DND-41 (cell line): ENCODE results near the gene YIPF4.

Experiments
- ATAC-seq: fragments of 200-7000 bp; cut with Tn5 transposase; 3 replicates; pipeline ENCODE4 v1.9.1; 2021; ENCODE audit warnings: low read depth; ENCODE audit not compliant: insufficient read depth
- DNase-seq: peaks from one replicate; pipeline ENCODE4 v3.0.0-alpha.2; 2020
- H2AFZ ChIP-seq: 2 replicates; pipeline ENCODE4 v1.6.0; 2012; ENCODE audit warnings: low read depth, low read length
- H3K27ac ChIP-seq: 2 replicates; pipeline ENCODE4 v1.5.1; 2012; ENCODE audit warnings: low read length, inconsistent platforms
- H3K27me3 ChIP-seq: fragments of 200-600 bp; sonication (generic); 2 replicates; pipeline ENCODE4 v1.6.0; 2012; ENCODE audit warnings: low read length, mild to moderate bottlenecking, inconsistent platforms; ENCODE audit not compliant: insufficient read depth, poor library complexity
- H3K36me3 ChIP-seq: 2 replicates; pipeline ENCODE4 v1.5.1; 2012; ENCODE audit warnings: low read length, inconsistent platforms; ENCODE audit not compliant: insufficient read depth
- H3K4me1 ChIP-seq: 2 replicates; pipeline ENCODE4 v1.5.1; 2012; ENCODE audit warnings: mild to moderate bottlenecking, low read length; ENCODE audit not compliant: insufficient read depth
- H3K4me2 ChIP-seq: 2 replicates; pipeline ENCODE4 v1.6.0; 2012; ENCODE audit warnings: mild to moderate bottlenecking, moderate library complexity, low read length, inconsistent platforms; ENCODE audit not compliant: insufficient read depth
- H3K4me3 ChIP-seq, 2 experiments: fragments of 200-600 bp in 1 of 2; shearing (Covaris generic) in 1 of 2; 2 replicates each; pipeline ENCODE4 v1.5.1; 2012 to 2016; ENCODE audit warnings: inconsistent platforms in 2 of 2, low read length in 2 of 2, mild to moderate bottlenecking in 2 of 2, low read depth in 1 of 2, moderate library complexity in 1 of 2
- H3K79me2 ChIP-seq: 2 replicates; pipeline ENCODE4 v1.6.0; 2012; ENCODE audit warnings: low read length, inconsistent platforms; ENCODE audit not compliant: insufficient read depth
- H3K9ac ChIP-seq: 2 replicates; pipeline ENCODE4 v1.6.0; 2012; ENCODE audit warnings: low read depth, mild to moderate bottlenecking, inconsistent platforms, low read length, moderate library complexity
- H3K9me3 ChIP-seq: 2 replicates; pipeline ENCODE4 v1.5.1; 2012; ENCODE audit warnings: low read length, moderate library complexity, mild to moderate bottlenecking, inconsistent platforms; ENCODE audit not compliant: insufficient read depth, severe bottlenecking
- H4K20me1 ChIP-seq: 2 replicates; pipeline ENCODE4 v1.6.0; 2012; ENCODE audit warnings: low read length; ENCODE audit not compliant: insufficient read depth
- EZH2 ChIP-seq: IDR thresholded peaks from 3 replicates; pipeline ENCODE4 v1.6.1; 2012; ENCODE audit warnings: borderline replicate concordance, low read depth, mild to moderate bottlenecking, moderate library complexity, low read length, inconsistent platforms; ENCODE audit not compliant: severe bottlenecking
- TF ChIP-seq, protein P1 (sequence below): IDR thresholded peaks from 2 replicates; pipeline ENCODE4 v1.5.1; 2012; ENCODE audit warnings: borderline replicate concordance, low read length, moderate library complexity, mild to moderate bottlenecking; ENCODE audit not compliant: poor library complexity, severe bottlenecking; ENCODE audit errors: extremely low read depth

YIPF4 gene

DNA sequence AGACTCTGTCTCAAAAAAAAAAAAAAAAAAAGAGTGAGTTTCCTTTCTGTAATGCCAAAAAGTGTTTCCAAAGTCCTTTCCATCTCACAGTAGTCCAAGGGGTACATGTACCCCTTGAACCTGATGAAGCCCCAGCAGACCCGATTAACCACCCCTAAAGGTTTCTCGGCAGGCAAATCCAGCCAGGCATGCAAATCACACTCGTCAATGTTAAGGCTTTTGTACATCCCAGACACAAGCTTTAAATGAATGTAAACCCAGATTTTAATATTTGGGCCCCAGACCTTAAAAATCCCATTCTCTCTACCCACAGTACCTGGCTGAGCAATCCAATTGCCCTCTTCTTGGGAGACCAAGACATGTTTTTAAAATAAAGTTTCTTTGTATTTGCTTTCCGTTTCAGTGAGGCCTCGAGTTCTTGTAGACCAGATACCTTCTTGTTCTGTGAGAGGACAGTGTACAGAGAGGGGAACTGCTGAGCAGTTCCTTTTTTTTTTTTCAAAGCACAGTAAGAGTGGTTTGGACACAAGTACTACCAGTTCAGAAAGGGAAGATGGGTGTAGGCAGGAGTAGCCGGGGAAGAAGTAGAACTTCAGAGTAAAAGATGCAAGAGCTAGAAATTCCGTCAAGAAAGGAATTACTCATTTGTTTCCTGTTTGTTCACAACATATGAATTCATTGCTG lies 13.1 kb upstream of the YIPF4 start, which contains the start of gene NLRC4:
NLRC4 (minus strand) TSS at position 465 of the 684 bp plus-strand sequence. CDS start 8,111 bp downstream, outside the sequence.
- H3K27ac ChIP-seq = no peak within 1 kb of the TSS
- no peak within 1 kb of the TSS for H3K9ac ChIP-seq
- no peak within 1 kb of the TSS for H3K4me2 ChIP-seq

DNA sequence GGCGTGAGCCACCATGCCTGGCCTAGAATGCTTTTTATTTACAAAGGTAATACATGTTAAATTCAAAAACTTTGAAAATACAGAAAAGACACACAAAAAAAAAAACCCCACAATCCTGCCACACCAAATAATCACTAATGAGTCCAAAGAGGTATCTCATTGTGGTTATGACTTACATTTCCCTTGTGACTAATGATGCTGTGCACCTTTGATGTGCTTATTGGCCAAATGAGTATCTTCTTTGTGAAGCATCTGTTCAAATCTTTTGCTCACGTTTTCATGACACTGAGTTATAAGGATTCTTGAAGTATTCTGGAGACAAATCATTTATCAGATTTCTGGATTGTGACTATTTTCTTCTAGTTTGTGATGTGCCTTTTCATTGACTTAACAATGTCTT lies 6.6 kb upstream of the YIPF4 start:
- H3K79me2 ChIP-seq = no peaks in the 10 kb centered on the region
- no peak for DNase-seq
- H2AFZ ChIP-seq = no peak overlapping the region
- no peaks in the 10 kb centered on the region for H3K36me3 ChIP-seq
- H3K4me1 ChIP-seq = no peaks in the 10 kb centered on the region
- H3K4me3 ChIP-seq = no peak overlapping the region
- no peak for ATAC-seq
- H4K20me1 ChIP-seq = no peaks in the 10 kb centered on the region
- H3K4me2 ChIP-seq = no peak overlapping the region
- no peak overlapping the region for H3K27ac ChIP-seq
- H3K9ac ChIP-seq = no peak overlapping the region
- H3K9me3 ChIP-seq = no peaks in the 10 kb centered on the region
- no peak for TF ChIP-seq EZH2
- TF ChIP-seq, protein P1, sequence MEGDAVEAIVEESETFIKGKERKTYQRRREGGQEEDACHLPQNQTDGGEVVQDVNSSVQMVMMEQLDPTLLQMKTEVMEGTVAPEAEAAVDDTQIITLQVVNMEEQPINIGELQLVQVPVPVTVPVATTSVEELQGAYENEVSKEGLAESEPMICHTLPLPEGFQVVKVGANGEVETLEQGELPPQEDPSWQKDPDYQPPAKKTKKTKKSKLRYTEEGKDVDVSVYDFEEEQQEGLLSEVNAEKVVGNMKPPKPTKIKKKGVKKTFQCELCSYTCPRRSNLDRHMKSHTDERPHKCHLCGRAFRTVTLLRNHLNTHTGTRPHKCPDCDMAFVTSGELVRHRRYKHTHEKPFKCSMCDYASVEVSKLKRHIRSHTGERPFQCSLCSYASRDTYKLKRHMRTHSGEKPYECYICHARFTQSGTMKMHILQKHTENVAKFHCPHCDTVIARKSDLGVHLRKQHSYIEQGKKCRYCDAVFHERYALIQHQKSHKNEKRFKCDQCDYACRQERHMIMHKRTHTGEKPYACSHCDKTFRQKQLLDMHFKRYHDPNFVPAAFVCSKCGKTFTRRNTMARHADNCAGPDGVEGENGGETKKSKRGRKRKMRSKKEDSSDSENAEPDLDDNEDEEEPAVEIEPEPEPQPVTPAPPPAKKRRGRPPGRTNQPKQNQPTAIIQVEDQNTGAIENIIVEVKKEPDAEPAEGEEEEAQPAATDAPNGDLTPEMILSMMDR = no peak
- H3K27me3 ChIP-seq = no peaks in the 10 kb centered on the region

More for the DNA sequence above, 13.1 kb upstream of the YIPF4 start, which contains the start of gene NLRC4:
- H3K36me3 ChIP-seq = no peaks in the 10 kb centered on the region
- no peak for TF ChIP-seq EZH2
- TF ChIP-seq, protein P1 = no peak
- H2AFZ ChIP-seq = no peak within 1 kb of the TSS
- no peak within 1 kb of the TSS for H3K4me3 ChIP-seq
- ATAC-seq (no peak), DNase-seq (no peak)
- no peaks in the 10 kb centered on the region for H3K9me3 ChIP-seq
- no peaks in the 10 kb centered on the region for H3K79me2 ChIP-seq
- no peaks in the 10 kb centered on the region for H4K20me1 ChIP-seq
- H3K4me1 ChIP-seq = no peaks in the 10 kb centered on the region
- no peaks in the 10 kb centered on the region for H3K27me3 ChIP-seq

DNA sequence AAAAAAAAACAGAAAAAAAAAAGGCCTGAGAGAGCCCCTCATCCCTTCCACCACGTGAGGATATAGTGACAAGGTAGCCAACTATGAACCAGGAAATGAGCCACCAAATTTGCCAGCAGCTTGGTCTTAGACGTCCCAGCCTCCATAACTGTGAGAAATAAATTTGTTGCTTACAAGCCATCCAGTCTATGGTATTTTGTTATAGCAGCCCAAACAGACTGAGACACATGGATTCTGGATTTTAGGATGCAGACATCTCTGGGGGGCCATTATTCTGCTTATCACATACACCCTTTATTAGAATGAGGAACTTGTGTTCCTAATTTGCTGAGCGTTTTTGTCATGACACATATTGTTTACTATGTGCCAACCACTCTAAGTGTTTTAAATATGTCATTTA lies 5.4 kb upstream of the YIPF4 start:
- no peak for DNase-seq
- H3K4me3 ChIP-seq = no peak overlapping the region
- no peaks in the 10 kb centered on the region for H4K20me1 ChIP-seq
- no peaks in the 10 kb centered on the region for H3K36me3 ChIP-seq
- H2AFZ ChIP-seq = peak overlapping the region; percentile 19; the same call in 1 of the 2 replicates
- TF ChIP-seq, protein P1 = no peak
- TF ChIP-seq EZH2 = no peak
- H3K4me1 ChIP-seq = peaks cover 6% of the 10 kb centered on the region
- ATAC-seq = no peak
- no peak overlapping the region for H3K4me2 ChIP-seq
- no peaks in the 10 kb centered on the region for H3K9me3 ChIP-seq
- H3K27ac ChIP-seq = no peak overlapping the region
- H3K9ac ChIP-seq = no peak overlapping the region
- H3K79me2 ChIP-seq = no peaks in the 10 kb centered on the region
- H3K27me3 ChIP-seq = no peaks in the 10 kb centered on the region
